Transverse colon (tissue), 4 donors: ENCODE measurements around the gene TPSD1. TPM values are rescaled to one million over a fixed set of nuclear protein-coding genes. Genes with fewer than 3 reads are reported as not detected.

Experiments used
- DNase-seq: peaks from one replicate; pipeline ENCODE4 v3.0.0-alpha.2; 2019
- H3K27ac ChIP-seq, 4 donors: fragments of 200-600 bp; sonication (generic); 2 replicates each; pipeline ENCODE4 v1.5.1; 2016 to 2018; ENCODE audit warnings: inconsistent platforms in 4 of 4
- H3K27me3 ChIP-seq: fragments of 200-600 bp; sonication (generic); 2 replicates; pipeline ENCODE4 v1.5.1; 2017; ENCODE audit warnings: inconsistent platforms
- H3K36me3 ChIP-seq, 4 donors: fragments of 200-600 bp; sonication (generic); 2 replicates each; pipeline ENCODE4 v1.5.1; 2017 to 2019; ENCODE audit warnings: inconsistent platforms in 4 of 4
- H3K4me1 ChIP-seq, 4 donors: fragments of 200-600 bp; sonication (generic); 2 replicates each; pipeline ENCODE4 v1.5.1; 2017 to 2020; ENCODE audit warnings: inconsistent platforms in 4 of 4
- H3K4me3 ChIP-seq, 4 donors: fragments of 200-600 bp; sonication (generic); 1 replicate in 1 of 4; 2 replicates in 3 of 4; pipeline versions ENCODE4 v1.5.1 to v1.6.1; 2017 to 2019; ENCODE audit warnings: inconsistent platforms in 4 of 4
- H3K9me3 ChIP-seq, 2 donors: fragments of 200-600 bp; sonication (generic); 2 replicates each; pipeline ENCODE4 v1.5.1; 2017 to 2019; ENCODE audit warnings: inconsistent platforms in 2 of 2
- EP300 ChIP-seq: sonication (generic); formaldehyde crosslinking; IDR thresholded peaks from one replicate; pipeline ENCODE4 v1.6.1; 2017; ENCODE audit warnings: antibody characterized with exemption, low read depth
- POLR2A ChIP-seq: fragments of 450-650 bp; IDR thresholded peaks from one replicate; pipeline ENCODE4 v1.6.1; 2016; ENCODE audit warnings: antibody characterized with exemption, mild to moderate bottlenecking, moderate library complexity
- POLR2AphosphoS5 ChIP-seq, 3 donors: sonication (generic); formaldehyde crosslinking; IDR thresholded peaks; one replicate each; pipeline ENCODE4 v1.6.1; 2016; ENCODE audit warnings: antibody characterized with exemption in 3 of 3
- WGBS, 2 donors: methylation state at CpG; one replicate each; pipeline ENCODE4 v1.1.5; 2018; ENCODE audit warnings: low coverage in 1 of 2; 5-methylcytosine and 5-hydroxymethylcytosine counted together
- in situ Hi-C, 4 donors: fragments of 200-750 bp; cut with MboI; loops; one replicate each; pipeline versions ENCODE4 v1.15.0 to v1.15.1; 2017; ENCODE audit warnings: low sequenced_read_pairs in 3 of 4, low pct_ligation_motif_present in 1 of 4, low pct_unique_long_range_greater_than_20kb in 1 of 4
- intact Hi-C: fragments of 100-400 bp; cut with DNase I; formaldehyde crosslinking; loops from one replicate; pipeline ENCODE4 v1.15.1; 2023; ENCODE audit warnings: low total_unique reads
- total RNA-seq, 4 donors: library from RNA; depleted of rRNA; stranded (reverse); fragments of >200 nt; gene quantifications; one replicate each; pipeline ENCODE4 v1.1.0, GENCODE V29; 2016
- TF ChIP-seq, protein P1 (sequence below), 5 experiments: fragments of 200-600 bp in 3 of 5; fragments of 450-650 bp in 2 of 5; sonication (generic) in 3 of 5; IDR thresholded peaks; 1 replicate in 2 of 5; 2 replicates in 3 of 5; pipeline ENCODE4 v1.5.1; 2016 to 2017; ENCODE audit warnings: antibody characterized with exemption in 5 of 5, inconsistent platforms in 3 of 5, mild to moderate bottlenecking in 2 of 5, moderate library complexity in 1 of 5

The TPSD1 gene
- total RNA-seq, 4 donors from 2014 or later: 4.6 to 12.0 (median 7.8) TPM; not detected in 1

DNA sequence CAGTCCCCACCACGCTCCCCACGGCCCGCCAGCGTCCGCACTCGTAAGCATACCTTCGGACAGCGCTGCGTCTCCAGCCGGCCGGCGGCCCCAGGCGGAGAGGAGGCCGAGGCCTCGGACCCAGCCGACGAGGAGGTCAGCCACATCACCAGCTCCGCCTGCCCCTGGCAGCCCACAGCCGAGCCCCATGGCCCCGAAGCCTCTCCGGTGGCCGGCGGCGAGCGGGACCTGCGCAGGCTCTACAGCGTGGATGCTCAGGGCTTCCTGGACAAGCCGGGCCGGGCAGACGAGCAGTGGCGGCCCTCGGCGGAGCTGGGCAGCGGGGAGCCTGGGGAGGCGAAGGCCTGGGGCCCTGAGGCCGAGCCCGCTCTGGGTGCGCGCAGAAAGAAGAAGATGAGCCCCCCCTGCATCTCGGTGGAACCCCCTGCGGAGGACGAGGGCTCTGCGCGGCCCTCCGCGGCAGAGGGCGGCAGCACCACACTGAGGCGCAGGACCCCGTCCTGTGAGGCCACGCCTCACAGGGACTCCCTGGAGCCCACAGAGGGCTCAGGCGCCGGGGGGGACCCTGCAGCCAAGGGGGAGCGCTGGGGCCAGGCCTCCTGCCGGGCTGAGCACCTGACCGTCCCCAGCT is 35.7 kb upstream of the TPSD1 start:
- Histone ChIP-seq H3K27me3 (no peaks in the 10 kb centered on the region), H3K9me3 (no peaks in the 10 kb centered on the region), H3K4me1 (peaks cover 0 to 3% (median under 1%) of the 10 kb centered on the region in 4 donors), H3K4me3 (no peak overlapping the region), H3K27ac (no peak overlapping the region), H3K36me3 (no peaks in the 10 kb centered on the region)
- no peak for DNase-seq
- intact Hi-C loops (no loop called here), in situ Hi-C loops (no loop called here)
- TF ChIP-seq, protein P1, sequence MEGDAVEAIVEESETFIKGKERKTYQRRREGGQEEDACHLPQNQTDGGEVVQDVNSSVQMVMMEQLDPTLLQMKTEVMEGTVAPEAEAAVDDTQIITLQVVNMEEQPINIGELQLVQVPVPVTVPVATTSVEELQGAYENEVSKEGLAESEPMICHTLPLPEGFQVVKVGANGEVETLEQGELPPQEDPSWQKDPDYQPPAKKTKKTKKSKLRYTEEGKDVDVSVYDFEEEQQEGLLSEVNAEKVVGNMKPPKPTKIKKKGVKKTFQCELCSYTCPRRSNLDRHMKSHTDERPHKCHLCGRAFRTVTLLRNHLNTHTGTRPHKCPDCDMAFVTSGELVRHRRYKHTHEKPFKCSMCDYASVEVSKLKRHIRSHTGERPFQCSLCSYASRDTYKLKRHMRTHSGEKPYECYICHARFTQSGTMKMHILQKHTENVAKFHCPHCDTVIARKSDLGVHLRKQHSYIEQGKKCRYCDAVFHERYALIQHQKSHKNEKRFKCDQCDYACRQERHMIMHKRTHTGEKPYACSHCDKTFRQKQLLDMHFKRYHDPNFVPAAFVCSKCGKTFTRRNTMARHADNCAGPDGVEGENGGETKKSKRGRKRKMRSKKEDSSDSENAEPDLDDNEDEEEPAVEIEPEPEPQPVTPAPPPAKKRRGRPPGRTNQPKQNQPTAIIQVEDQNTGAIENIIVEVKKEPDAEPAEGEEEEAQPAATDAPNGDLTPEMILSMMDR (IDR thresholded peaks at IDR 0.05): no peak
- TF ChIP-seq EP300 (no peak), POLR2A (no peak), POLR2AphosphoS5 (IDR thresholded peaks at IDR 0.05) (no peak)
- WGBS, 2 donors: 91% methylated on average over 54 of the region's 55 CpGs; no CpG with 5 or more reads in 1 of the 2 donors

DNA sequence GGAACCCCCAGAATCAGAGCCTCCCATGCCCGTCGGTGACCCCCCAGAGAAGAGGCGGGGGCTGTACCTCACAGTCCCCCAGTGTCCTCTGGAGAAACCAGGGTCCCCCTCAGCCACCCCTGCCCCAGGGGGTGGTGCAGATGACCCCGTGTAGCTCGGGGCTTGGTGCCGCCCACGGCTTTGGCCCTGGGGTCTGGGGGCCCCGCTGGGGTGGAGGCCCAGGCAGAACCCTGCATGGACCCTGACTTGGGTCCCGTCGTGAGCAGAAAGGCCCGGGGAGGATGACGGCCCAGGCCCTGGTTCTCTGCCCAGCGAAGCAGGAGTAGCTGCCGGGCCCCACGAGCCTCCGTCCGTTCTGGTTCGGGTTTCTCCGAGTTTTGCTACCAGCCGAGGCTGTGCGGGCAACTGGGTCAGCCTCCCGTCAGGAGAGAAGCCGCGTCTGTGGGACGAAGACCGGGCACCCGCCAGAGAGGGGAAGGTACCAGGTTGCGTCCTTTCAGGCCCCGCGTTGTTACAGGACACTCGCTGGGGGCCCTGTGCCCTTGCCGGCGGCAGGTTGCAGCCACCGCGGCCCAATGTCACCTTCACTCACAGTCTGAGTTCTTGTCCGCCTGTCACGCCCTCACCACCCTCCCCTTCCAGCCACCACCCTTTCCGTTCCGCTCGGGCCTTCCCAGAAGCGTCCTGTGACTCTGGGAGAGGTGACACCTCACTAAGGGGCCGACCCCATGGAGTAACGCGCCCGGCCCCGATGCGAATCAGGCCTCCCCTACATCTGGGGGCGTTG is 34.8 kb upstream of the TPSD1 start:
- peaks cover 0 to 7% (median 3%) of the 10 kb centered on the region in 4 donors for H3K4me1 ChIP-seq
- H3K27ac ChIP-seq: peak overlapping the region in 2 of 4 donors; percentile 22 to 30
- intact Hi-C loops (no loop called here), in situ Hi-C loops (no loop called here)
- H3K9me3 ChIP-seq: no peaks in the 10 kb centered on the region
- no peaks in the 10 kb centered on the region for H3K36me3 ChIP-seq
- H3K4me3 ChIP-seq: no peak overlapping the region
- WGBS, 2 donors: 64% methylated on average over 42 of the region's 48 CpGs; no CpG with 5 or more reads in 1 of the 2 donors
- TF ChIP-seq, protein P1 (IDR thresholded peaks at IDR 0.05): no peak
- no peaks in the 10 kb centered on the region for H3K27me3 ChIP-seq
- no peak for DNase-seq

DNA sequence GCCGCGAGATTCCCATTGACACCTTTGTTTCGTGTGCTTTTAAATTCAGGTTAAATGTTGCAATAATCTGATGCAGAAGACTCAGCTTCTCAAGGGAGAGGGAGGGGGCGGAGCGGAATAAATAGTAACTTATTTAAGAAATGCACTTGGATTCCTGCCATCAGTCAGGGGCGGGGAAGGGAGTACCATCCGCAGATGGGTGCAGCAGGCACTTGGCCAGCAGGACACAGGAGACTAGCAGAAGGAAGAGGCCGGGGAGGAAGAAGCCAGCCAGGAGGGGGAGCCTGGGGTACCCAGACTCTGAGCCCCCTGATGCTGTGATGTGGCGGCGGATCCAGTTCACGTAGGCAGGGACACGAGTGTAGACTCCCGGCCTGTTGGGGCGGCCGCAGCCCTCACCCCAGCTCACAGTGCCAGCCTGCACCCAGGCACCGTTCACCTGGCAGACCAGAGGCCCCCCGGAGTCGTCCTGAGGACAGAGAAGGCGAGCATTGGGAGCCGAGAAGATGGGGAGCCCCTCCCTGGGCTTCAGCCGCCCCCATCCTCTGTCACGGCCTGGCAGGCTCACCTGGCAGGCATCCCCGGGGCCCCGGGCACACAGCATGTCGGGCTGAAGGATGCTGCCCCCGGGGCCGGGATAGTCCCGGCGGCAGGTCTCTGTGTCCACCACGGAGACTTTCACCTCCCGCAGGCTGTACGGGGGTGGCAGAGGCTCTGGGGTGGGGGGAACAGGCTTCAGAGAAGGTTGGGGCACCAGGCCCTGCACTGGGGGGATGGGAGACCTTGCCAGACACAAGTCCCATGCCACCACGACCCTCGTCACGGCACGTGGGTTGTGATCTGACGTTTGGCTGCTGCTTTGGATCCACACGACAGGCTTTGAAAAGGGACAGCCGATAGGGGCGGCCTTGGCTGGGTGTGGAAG is 34.0 kb upstream of the TPSD1 start:
- H3K4me3 ChIP-seq: no peak overlapping the region
- H3K27me3 ChIP-seq: no peaks in the 10 kb centered on the region
- H3K4me1 ChIP-seq: peaks cover 0 to 8% (median 3%) of the 10 kb centered on the region in 4 donors
- peak overlapping the region in 2 of 4 donors; percentile 22 to 30 for H3K27ac ChIP-seq
- no peaks in the 10 kb centered on the region for H3K9me3 ChIP-seq
- 50 to 65% methylated on average over 4 to 39 of the region's 40 CpGs for WGBS, 2 donors
- intact Hi-C loops (no loop called here), in situ Hi-C loops (no loop called here)
- DNase-seq: peak; percentile 33
- H3K36me3 ChIP-seq: no peaks in the 10 kb centered on the region
- no peak for TF ChIP-seq POLR2A
- no peak for TF ChIP-seq EP300
- TF ChIP-seq, protein P1 (IDR thresholded peaks at IDR 0.05): no peak
- no peak for TF ChIP-seq POLR2AphosphoS5 (IDR thresholded peaks at IDR 0.05)
